OCI-LY3 (cell line): ENCODE results near the gene USP34.

Source experiments
- H2AFZ ChIP-seq: fragments of 200-600, 300-600 bp; shearing (Covaris generic); 2 replicates; pipeline ENCODE4 v1.6.0; 2014; ENCODE audit warnings: antibody characterized with exemption, low read depth, low read length
- H3K27ac ChIP-seq: fragments of 200-600, 300-600 bp; sonication (generic); 2 replicates; pipeline ENCODE4 v1.5.1; 2014; ENCODE audit warnings: mild to moderate bottlenecking, low read length, moderate library complexity, mixed read lengths
- H3K27me3 ChIP-seq: fragments of 200-600, 300-600 bp; sonication (generic); 2 replicates; pipeline ENCODE4 v1.6.1; 2014; ENCODE audit warnings: low read depth, low read length, mixed read lengths
- H3K36me3 ChIP-seq: fragments of 200-600, 300-600 bp; sonication (generic); replicated peaks from 2 replicates; pipeline ENCODE3; 2014; ENCODE audit warnings: low read depth, low read length, mixed read lengths
- H3K4me1 ChIP-seq: fragments of 300-600, 200-600 bp; sonication (generic); 2 replicates; pipeline ENCODE4 v1.6.1; 2014; ENCODE audit warnings: low read length, mixed read lengths
- H3K4me2 ChIP-seq: fragments of 200-600, 300-600 bp; sonication (generic); 2 replicates; pipeline ENCODE4 v1.6.1; 2014; ENCODE audit warnings: low read length, mixed read lengths
- H3K4me3 ChIP-seq: fragments of 300-600, 200-600 bp; sonication (generic); 2 replicates; pipeline ENCODE4 v1.5.1; 2014; ENCODE audit warnings: antibody characterized with exemption, mild to moderate bottlenecking, low read length, moderate library complexity
- H3K79me2 ChIP-seq: fragments of 300-600, 200-600 bp; shearing (Covaris generic); 2 replicates; pipeline ENCODE4 v1.6.1; 2014; ENCODE audit warnings: mild to moderate bottlenecking, low read length, mixed read lengths
- H3K9ac ChIP-seq: fragments of 300-600, 200-600 bp; shearing (Covaris generic); 2 replicates; pipeline ENCODE4 v1.6.0; 2014; ENCODE audit warnings: mild to moderate bottlenecking, low read length, moderate library complexity
- H3K9me3 ChIP-seq: fragments of 200-600, 300-600 bp; shearing (Covaris generic); 2 replicates; pipeline ENCODE4 v1.6.1; 2014; ENCODE audit warnings: low read length, mixed read lengths; ENCODE audit not compliant: insufficient read depth
- H4K20me1 ChIP-seq: fragments of 200-600, 300-600 bp; sonication (generic); 2 replicates; pipeline ENCODE4 v1.6.1; 2016; ENCODE audit warnings: low read length, mixed read lengths; ENCODE audit not compliant: insufficient read depth
- CTCF ChIP-seq: fragments of 200-600, 300-600 bp; sonication (generic); IDR thresholded peaks from 2 replicates; pipeline ENCODE4 v1.5.1; 2014; ENCODE audit warnings: antibody characterized with exemption, low read length, low read depth
- EZH2phosphoT487 ChIP-seq: fragments of 200-600 bp; shearing (Covaris generic); IDR thresholded peaks from 2 replicates; pipeline ENCODE4 v1.6.1; 2018; ENCODE audit warnings: antibody characterized with exemption, mixed run types, low read depth

The USP34 gene

DNA sequence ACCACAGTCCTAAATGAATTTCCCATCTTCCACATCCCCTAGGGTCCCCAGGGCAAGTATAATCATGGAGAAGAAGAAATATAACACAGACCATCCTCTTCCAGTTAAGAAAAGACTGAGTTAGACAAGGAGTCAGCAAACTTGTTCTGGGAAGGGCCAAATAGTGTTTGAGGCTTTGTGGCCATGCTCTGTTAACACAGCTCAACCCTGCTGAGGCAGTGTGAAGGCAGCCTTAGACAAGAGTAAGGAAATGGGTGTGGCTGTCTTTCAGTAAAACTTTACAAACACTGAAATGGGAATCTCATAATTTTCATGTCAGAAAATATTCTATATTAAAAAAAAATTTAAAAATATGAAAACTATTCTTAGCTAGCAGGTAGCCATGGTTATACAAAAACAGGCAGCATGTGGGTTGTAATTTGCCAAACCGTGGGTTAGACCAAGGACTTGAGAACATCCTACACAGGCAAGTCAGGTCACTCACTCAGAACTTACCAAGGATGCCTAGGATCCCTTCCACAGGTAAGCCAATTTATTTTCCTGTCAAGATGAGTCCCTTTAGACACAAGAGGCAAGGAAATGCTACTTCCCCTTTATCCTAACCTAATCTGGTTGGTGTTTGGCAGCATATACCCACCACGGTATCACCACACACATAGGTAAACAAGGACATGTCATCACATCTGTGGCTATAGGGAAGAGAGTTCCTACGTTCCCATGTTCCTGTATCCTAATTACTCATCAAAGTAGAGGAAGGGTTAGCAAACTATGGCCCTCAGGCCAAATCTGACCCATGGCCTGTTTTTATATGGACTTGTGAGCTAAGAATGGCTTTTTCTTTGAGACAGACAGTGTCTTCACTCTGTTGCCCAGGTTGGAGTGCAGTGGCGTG lies 277.0 kb downstream of the USP34 start:
- Histone ChIP-seq H4K20me1 (no peaks in the 10 kb centered on the region), H3K4me1 (no peaks in the 10 kb centered on the region), H3K27ac (no peak overlapping the region), H3K9ac (no peak overlapping the region), H3K4me2 (no peak overlapping the region), H3K4me3 (no peak overlapping the region), H2AFZ (no peak overlapping the region), H3K79me2 (no peaks in the 10 kb centered on the region), H3K9me3 (no peaks in the 10 kb centered on the region), H3K27me3 (no peaks in the 10 kb centered on the region), H3K36me3 (peaks cover 41% of the 10 kb centered on the region)
- no peak for TF ChIP-seq CTCF
- no peak for TF ChIP-seq EZH2phosphoT487

GRCh38 chr2:61187085-61187484 lies 283.8 kb downstream of the USP34 start:
- Histone ChIP-seq H3K27ac (no peak overlapping the region), H3K4me1 (no peaks in the 10 kb centered on the region), H3K27me3 (no peaks in the 10 kb centered on the region), H2AFZ (no peak overlapping the region), H3K36me3 (peaks cover 77% of the 10 kb centered on the region), H4K20me1 (no peaks in the 10 kb centered on the region), H3K9me3 (no peaks in the 10 kb centered on the region), H3K4me3 (no peak overlapping the region), H3K9ac (no peak overlapping the region), H3K79me2 (0 out of 2 replicates have a peak, but pooled peaks cover 4% of the 10 kb centered on the region), H3K4me2 (no peak overlapping the region)
- TF ChIP-seq EZH2phosphoT487 (no peak), CTCF (no peak)

GRCh38 chr2:61185231-61185728 lies 285.6 kb downstream of the USP34 start:
- H4K20me1 ChIP-seq = no peaks in the 10 kb centered on the region
- no peaks in the 10 kb centered on the region for H3K9me3 ChIP-seq
- 0 out of 2 replicates have a peak, but pooled peaks cover 4% of the 10 kb centered on the region for H3K79me2 ChIP-seq
- H2AFZ ChIP-seq = no peak overlapping the region
- no peak overlapping the region for H3K27ac ChIP-seq
- peaks cover 76% of the 10 kb centered on the region for H3K36me3 ChIP-seq
- no peak overlapping the region for H3K4me2 ChIP-seq
- no peak for TF ChIP-seq CTCF
- TF ChIP-seq EZH2phosphoT487 = no peak
- no peaks in the 10 kb centered on the region for H3K27me3 ChIP-seq
- no peak overlapping the region for H3K9ac ChIP-seq
- H3K4me1 ChIP-seq = no peaks in the 10 kb centered on the region
- no peak overlapping the region for H3K4me3 ChIP-seq

DNA sequence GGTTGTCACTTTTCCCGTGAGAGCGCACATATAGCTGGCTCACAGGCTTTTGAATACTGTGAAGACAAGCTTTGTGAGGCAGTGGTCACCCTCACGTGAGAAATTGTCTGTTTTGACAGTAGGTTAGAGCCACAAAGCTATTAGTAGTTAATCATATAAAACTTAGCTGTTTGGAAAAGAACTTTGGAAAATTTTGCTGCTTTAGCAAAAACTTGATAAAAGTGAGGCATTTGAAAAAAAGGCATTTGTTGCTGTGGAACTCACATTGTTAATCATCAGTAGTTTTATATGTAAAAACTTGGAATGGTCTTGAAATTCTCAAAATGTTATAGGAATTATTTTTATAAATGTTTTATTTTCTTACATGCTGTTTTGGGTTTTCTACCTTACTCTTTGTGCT lies 286.6 kb downstream of the USP34 start:
- no peaks in the 10 kb centered on the region for H4K20me1 ChIP-seq
- no peak overlapping the region for H3K9ac ChIP-seq
- no peak overlapping the region for H3K27ac ChIP-seq
- H3K36me3 ChIP-seq = peaks cover 76% of the 10 kb centered on the region
- H2AFZ ChIP-seq = no peak overlapping the region
- H3K4me3 ChIP-seq = no peak overlapping the region
- TF ChIP-seq EZH2phosphoT487 (no peak), CTCF (no peak)
- no peaks in the 10 kb centered on the region for H3K9me3 ChIP-seq
- peaks cover 5% of the 10 kb centered on the region for H3K4me1 ChIP-seq
- peaks cover 10% of the 10 kb centered on the region; the same call in 1 of the 2 replicates for H3K79me2 ChIP-seq
- H3K4me2 ChIP-seq = no peak overlapping the region
- H3K27me3 ChIP-seq = no peaks in the 10 kb centered on the region
